Neuronal stem cell (in vitro differentiated cells): ENCODE data around the gene TRMT44.
A peak's percentile ranks its signal among the peaks of the same experiment; 100 is the strongest.

Source experiments
- DNase-seq: peaks from one replicate; pipeline ENCODE4 v3.0.0-alpha.2; 2013; ENCODE audit warnings: low spot score
- H2AFZ ChIP-seq: one replicate; pipeline ENCODE4 v1.6.1; 2013; ENCODE audit warnings: mild to moderate bottlenecking, low read length, inconsistent platforms
- H2AK5ac ChIP-seq: 2 replicates; pipeline ENCODE4 v1.6.1; 2013; ENCODE audit warnings: low read depth, mild to moderate bottlenecking, inconsistent platforms, low read length, moderate library complexity, mixed read lengths
- H2BK120ac ChIP-seq: 2 replicates; pipeline ENCODE4 v1.6.1; 2013; ENCODE audit warnings: low read depth, mild to moderate bottlenecking, inconsistent platforms, low read length, moderate library complexity, mixed read lengths
- H2BK12ac ChIP-seq: one replicate; pipeline ENCODE4 v1.6.1; 2013; ENCODE audit warnings: low read length, inconsistent platforms
- H2BK15ac ChIP-seq: 2 replicates; pipeline ENCODE4 v1.6.1; 2013; ENCODE audit warnings: mild to moderate bottlenecking, low read length, inconsistent platforms, mixed read lengths
- H2BK5ac ChIP-seq: one replicate; pipeline ENCODE4 v1.6.1; 2013; ENCODE audit warnings: inconsistent platforms, mild to moderate bottlenecking, low read length, moderate library complexity
- H3K14ac ChIP-seq: one replicate; pipeline ENCODE4 v1.6.1; 2013; ENCODE audit warnings: low read length, inconsistent platforms
- H3K18ac ChIP-seq: 2 replicates; pipeline ENCODE4 v1.6.1; 2013; ENCODE audit warnings: low read length, inconsistent platforms
- H3K23ac ChIP-seq: 2 replicates; pipeline ENCODE4 v1.6.1; 2013; ENCODE audit warnings: low read depth, mild to moderate bottlenecking, mixed read lengths, low read length, inconsistent platforms; ENCODE audit not compliant: poor library complexity
- H3K27ac ChIP-seq: replicated peaks from 3 replicates; pipeline ENCODE4 v1.5.1; 2013; ENCODE audit warnings: low read length, inconsistent platforms
- H3K27me3 ChIP-seq, 3 experiments: 2 replicates each; pipeline ENCODE4 v1.6.1; 2013; ENCODE audit warnings: low read length in 3 of 3, mild to moderate bottlenecking in 2 of 3, inconsistent platforms in 1 of 3, low read depth in 1 of 3, mixed read lengths in 1 of 3, moderate library complexity in 1 of 3; ENCODE audit not compliant: control insufficient read depth in 3 of 3, insufficient read depth in 3 of 3
- H3K36me3 ChIP-seq, 2 donors: replicated peaks in 1 of 2; 2 replicates each; pipeline ENCODE4 v1.6.1; 2013; ENCODE audit warnings: low read length in 2 of 2; ENCODE audit not compliant: control insufficient read depth in 2 of 2, insufficient read depth in 2 of 2
- H3K4ac ChIP-seq: 2 replicates; pipeline ENCODE4 v1.6.1; 2013; ENCODE audit warnings: inconsistent platforms, mild to moderate bottlenecking, low read length, moderate library complexity
- H3K4me1 ChIP-seq, 2 donors: 1 replicate in 1 of 2; 2 replicates in 1 of 2; pipeline ENCODE4 v1.6.1; 2013; ENCODE audit warnings: low read length in 2 of 2, low read depth in 1 of 2; ENCODE audit not compliant: control insufficient read depth in 2 of 2, insufficient read depth in 1 of 2
- H3K4me2 ChIP-seq: one replicate; pipeline ENCODE4 v1.6.1; 2013; ENCODE audit warnings: mild to moderate bottlenecking, low read length, inconsistent platforms; ENCODE audit not compliant: insufficient read depth, poor library complexity, severe bottlenecking
- H3K4me3 ChIP-seq, 2 donors: 2 replicates each; pipeline ENCODE4 v1.5.1; 2013; ENCODE audit warnings: low read length in 2 of 2, mild to moderate bottlenecking in 2 of 2, inconsistent platforms in 1 of 2, moderate library complexity in 1 of 2
- H3K79me1 ChIP-seq: one replicate; pipeline ENCODE4 v1.6.1; 2013; ENCODE audit warnings: low read depth, mild to moderate bottlenecking, inconsistent platforms, low read length, moderate library complexity
- H3K9ac ChIP-seq: one replicate; pipeline ENCODE4 v1.6.1; 2013; ENCODE audit warnings: mild to moderate bottlenecking, low read depth, low read length, inconsistent platforms; ENCODE audit not compliant: poor library complexity
- H3K9me3 ChIP-seq, 2 donors: replicated peaks in 1 of 2; 2 replicates each; pipeline versions ENCODE3 to v1.6.1; 2013; ENCODE audit warnings: low read length in 2 of 2, mild to moderate bottlenecking in 2 of 2, inconsistent platforms in 1 of 2, low read depth in 1 of 2, mixed read lengths in 1 of 2, moderate library complexity in 1 of 2; ENCODE audit not compliant: control insufficient read depth in 2 of 2, insufficient read depth in 1 of 2
- H4K8ac ChIP-seq: one replicate; pipeline ENCODE4 v1.6.1; 2013; ENCODE audit warnings: low read depth, mild to moderate bottlenecking, inconsistent platforms, low read length, moderate library complexity
- H4K91ac ChIP-seq: one replicate; pipeline ENCODE4 v1.6.1; 2013; ENCODE audit warnings: low read length, low read depth, mild to moderate bottlenecking, inconsistent platforms; ENCODE audit not compliant: poor library complexity
- WGBS, 2 donors: extraction: QIAGEN DNeasy Blood & Tissue Kit; methylation state at CpG; one replicate each; pipeline ENCODE4 v1.1.7; 2013; ENCODE audit warnings: missing lambda C conversion rate in 2 of 2, mixed read lengths in 1 of 2; ENCODE audit not compliant: insufficient read length in 2 of 2, insufficient replicate concordance in 1 of 2; ENCODE audit errors: extremely low coverage in 2 of 2; 5-methylcytosine and 5-hydroxymethylcytosine counted together

Gene TRMT44

DNA sequence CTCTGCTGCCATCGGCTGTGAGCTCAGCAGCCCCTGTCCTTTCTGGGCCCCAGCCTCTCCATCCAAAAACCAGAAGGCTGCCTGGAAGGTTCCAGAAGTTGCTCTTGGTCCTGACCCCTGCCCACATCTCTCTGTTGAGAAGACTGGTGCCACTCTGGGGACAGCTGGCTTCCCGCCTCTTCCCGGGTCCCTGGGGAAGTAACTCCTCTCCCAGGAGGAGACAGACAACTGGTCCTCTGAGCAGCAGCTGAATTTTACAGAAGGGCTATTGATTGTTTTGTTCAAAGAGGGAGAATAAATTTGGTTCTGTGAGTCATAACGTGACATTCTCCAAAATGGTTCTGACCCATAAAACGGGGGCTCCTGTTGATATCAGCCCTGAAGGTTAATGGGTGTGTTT, 61.2 kb downstream of the TRMT44 start:
- H4K8ac ChIP-seq = no peak overlapping the region
- no peak overlapping the region for H3K23ac ChIP-seq
- no peak overlapping the region for H3K27ac ChIP-seq
- no peak overlapping the region for H3K9ac ChIP-seq
- H3K18ac ChIP-seq = no peak overlapping the region
- no peak for DNase-seq
- no peak overlapping the region for H2BK120ac ChIP-seq
- H3K4me3 ChIP-seq = no peak overlapping the region
- peaks cover 3% of the 10 kb centered on the region in 2 donors for H3K9me3 ChIP-seq
- no peak overlapping the region for H3K14ac ChIP-seq
- H3K36me3 ChIP-seq = no peaks in the 10 kb centered on the region
- no peaks in the 10 kb centered on the region for H3K79me1 ChIP-seq
- H3K27me3 ChIP-seq = peaks cover 0 to 10% (median 0%) of the 10 kb centered on the region in 3 experiments
- no peak overlapping the region for H3K4ac ChIP-seq
- no peak overlapping the region for H3K4me2 ChIP-seq
- H3K4me1 ChIP-seq = peaks cover 8 to 20% of the 10 kb centered on the region in 2 donors
- H2BK5ac ChIP-seq = no peak overlapping the region
- H2BK15ac ChIP-seq = no peak overlapping the region
- no peak overlapping the region for H2BK12ac ChIP-seq
- no peak overlapping the region for H2AFZ ChIP-seq
- H2AK5ac ChIP-seq = no peak overlapping the region
- no CpG with 5 or more reads among the region's 5 CpGs for WGBS, 2 donors
- H4K91ac ChIP-seq = no peak overlapping the region

DNA sequence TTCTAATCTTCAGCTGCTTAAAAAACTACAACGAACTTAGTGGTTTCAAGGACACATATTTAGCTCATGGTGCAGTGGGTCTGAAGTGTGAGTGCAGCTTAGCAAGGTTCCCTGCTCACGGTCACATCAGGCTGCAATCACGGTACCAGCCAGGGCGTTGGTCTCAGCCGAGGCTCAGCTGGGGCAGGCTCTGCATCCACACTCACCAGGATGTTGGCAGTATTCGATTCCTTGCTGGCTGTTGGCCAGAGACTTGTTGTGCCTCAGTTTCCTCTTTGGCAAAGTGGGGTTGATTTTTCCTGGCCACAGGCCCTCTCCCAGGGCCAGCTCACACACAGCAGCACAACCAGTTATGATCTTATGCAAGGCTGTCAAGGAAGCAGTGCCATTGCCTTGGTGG, 61.8 kb downstream of the TRMT44 start:
- Histone ChIP-seq H3K23ac (peak overlapping the region; percentile 21), H3K36me3 (no peaks in the 10 kb centered on the region), H2AFZ (no peak overlapping the region), H2AK5ac (no peak overlapping the region), H4K91ac (no peak overlapping the region), H3K4me2 (no peak overlapping the region), H2BK15ac (no peak overlapping the region), H2BK12ac (no peak overlapping the region), H3K79me1 (no peaks in the 10 kb centered on the region), H3K9ac (no peak overlapping the region), H3K27ac (no peak overlapping the region), H3K14ac (peak overlapping the region; percentile 31), H3K4ac (no peak overlapping the region), H3K18ac (no peak overlapping the region), H3K4me1 (peaks cover 12 to 26% of the 10 kb centered on the region in 2 donors), H2BK120ac (no peak overlapping the region), H3K4me3 (no peak overlapping the region), H3K27me3 (peaks cover 0 to 15% (median 0%) of the 10 kb centered on the region in 3 experiments), H3K9me3 (peaks cover 3% of the 10 kb centered on the region in 2 donors), H2BK5ac (no peak overlapping the region), H4K8ac (no peak overlapping the region)
- no CpG with 5 or more reads among the region's 6 CpGs for WGBS, 2 donors
- DNase-seq = no peak

DNA sequence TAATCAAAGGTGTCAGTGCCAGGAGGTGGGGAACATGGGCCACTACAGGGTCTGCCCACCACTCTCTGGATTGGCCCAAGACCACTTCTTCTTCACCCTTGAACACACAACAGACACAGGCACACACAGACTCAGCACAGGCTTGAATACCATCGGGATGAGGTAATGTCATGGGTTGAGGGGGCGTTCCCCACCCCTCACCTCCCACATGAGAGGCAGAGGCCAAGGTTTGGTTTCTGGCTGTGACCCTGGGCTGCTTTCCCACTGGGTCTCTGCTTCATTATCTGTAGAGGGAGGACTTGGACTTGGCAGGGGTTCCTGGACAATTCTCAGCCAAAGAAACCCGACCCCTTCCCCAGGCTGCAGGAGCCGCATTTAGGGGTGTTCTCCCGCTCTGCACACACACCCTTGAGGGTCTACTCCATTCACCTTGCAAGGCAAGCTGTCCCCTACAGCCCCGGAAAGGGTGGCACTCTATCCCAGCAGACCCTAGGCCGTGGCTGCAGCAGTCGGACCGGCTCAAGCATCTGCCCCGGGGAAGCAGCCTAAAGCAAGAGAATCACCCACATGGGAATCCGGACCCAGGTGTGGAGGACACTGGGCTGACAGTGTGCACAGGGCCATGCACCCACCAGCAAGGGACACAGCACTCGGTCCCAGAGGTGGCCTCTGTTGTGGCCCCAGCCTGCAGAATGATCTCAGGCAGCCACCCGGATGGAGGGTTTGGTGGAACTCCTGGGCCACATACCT, 62.4 kb downstream of the TRMT44 start:
- no peak overlapping the region for H3K18ac ChIP-seq
- no peak overlapping the region for H2BK120ac ChIP-seq
- peak overlapping the region; percentile 21 for H3K23ac ChIP-seq
- H4K8ac ChIP-seq = no peak overlapping the region
- no peak overlapping the region for H2BK15ac ChIP-seq
- no peak overlapping the region for H2BK5ac ChIP-seq
- no peaks in the 10 kb centered on the region for H3K36me3 ChIP-seq
- H2AK5ac ChIP-seq = peak overlapping the region; percentile 47
- H2AFZ ChIP-seq = no peak overlapping the region
- H3K9ac ChIP-seq = no peak overlapping the region
- H2BK12ac ChIP-seq = no peak overlapping the region
- no peak overlapping the region for H3K4ac ChIP-seq
- no peaks in the 10 kb centered on the region for H3K79me1 ChIP-seq
- no peak overlapping the region for H3K4me2 ChIP-seq
- H3K4me3 ChIP-seq = no peak overlapping the region
- H3K14ac ChIP-seq = peak overlapping the region; percentile 31
- DNase-seq = no peak
- H4K91ac ChIP-seq = peak overlapping the region; percentile 9
- no peak overlapping the region for H3K27ac ChIP-seq
- H3K27me3 ChIP-seq = peaks cover 0 to 15% (median 0%) of the 10 kb centered on the region in 3 experiments
- peaks cover 3% of the 10 kb centered on the region in 2 donors for H3K9me3 ChIP-seq
- no CpG with 5 or more reads among the region's 13 CpGs for WGBS, 2 donors
- H3K4me1 ChIP-seq = peaks cover 12 to 26% of the 10 kb centered on the region in 2 donors

DNA sequence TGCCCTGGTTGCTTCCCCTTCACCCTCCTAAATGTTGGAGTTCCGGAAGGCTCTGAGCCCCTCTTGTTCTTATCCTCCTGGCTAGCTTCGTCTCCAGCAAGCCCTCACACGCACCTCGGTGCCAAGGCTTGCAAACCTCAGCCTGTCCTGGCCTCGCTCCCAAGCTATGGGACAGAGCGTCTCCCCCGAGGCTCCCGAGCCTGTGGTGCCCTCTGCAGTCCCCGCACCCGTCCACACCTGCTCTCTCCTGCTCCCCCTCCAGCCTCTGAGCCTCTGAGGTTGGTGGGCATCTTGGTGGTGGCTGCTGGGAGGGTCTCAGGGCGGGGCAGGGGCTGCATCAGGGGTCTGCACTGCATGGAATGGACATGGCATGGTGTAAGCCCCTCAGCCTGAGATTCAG, 63.2 kb downstream of the TRMT44 start:
- H3K36me3 ChIP-seq = no peaks in the 10 kb centered on the region
- H3K4me3 ChIP-seq = no peak overlapping the region
- H4K8ac ChIP-seq = no peak overlapping the region
- H2BK120ac ChIP-seq = no peak overlapping the region
- H3K27me3 ChIP-seq = peaks cover 0 to 15% (median 0%) of the 10 kb centered on the region in 3 experiments
- no peaks in the 10 kb centered on the region for H3K79me1 ChIP-seq
- no peak for DNase-seq
- H3K23ac ChIP-seq = no peak overlapping the region
- peak overlapping the region; percentile 24 for H3K18ac ChIP-seq
- H3K14ac ChIP-seq = peak overlapping the region; percentile 42
- no peak overlapping the region for H2AK5ac ChIP-seq
- H3K9me3 ChIP-seq = peaks cover 3% of the 10 kb centered on the region in 2 donors
- H3K4me1 ChIP-seq = peaks cover 12 to 26% of the 10 kb centered on the region in 2 donors
- no peak overlapping the region for H3K27ac ChIP-seq
- no CpG with 5 or more reads among the region's 11 CpGs for WGBS, 2 donors
- no peak overlapping the region for H3K9ac ChIP-seq
- no peak overlapping the region for H3K4ac ChIP-seq
- H2BK12ac ChIP-seq = no peak overlapping the region
- no peak overlapping the region for H2BK5ac ChIP-seq
- H2BK15ac ChIP-seq = peak overlapping the region; percentile 35
- no peak overlapping the region for H3K4me2 ChIP-seq
- H4K91ac ChIP-seq = no peak overlapping the region
- H2AFZ ChIP-seq = no peak overlapping the region
